Stimulated activated memory B cell treated with anti-CD40 and anti-IgM and Interleukin-4, amounts not matched to agents 10 μg/mL and 1 μg/mL and 100 μg/mL, for 72 hours (primary cell): ENCODE measurements around the gene STRBP.

Experiments
- ATAC-seq: fragments of 150-1000 bp; cut with Tn5 transposase; 2 replicates; pipeline ENCODE4 v1.10.0; 2021
- H3K27ac Mint-ChIP-seq: one replicate; pipeline ENCODE4 v1.8.0; 2022; ENCODE audit warnings: mild to moderate bottlenecking, mixed read lengths
- H3K27me3 Mint-ChIP-seq: one replicate; pipeline ENCODE4 v1.8.0; 2022; ENCODE audit warnings: mixed read lengths
- H3K36me3 Mint-ChIP-seq: one replicate; pipeline ENCODE4 v1.8.0; 2022; ENCODE audit warnings: mixed read lengths
- H3K4me1 Mint-ChIP-seq: one replicate; pipeline ENCODE4 v1.8.0; 2022; ENCODE audit warnings: mixed read lengths
- H3K4me3 Mint-ChIP-seq: one replicate; pipeline ENCODE4 v1.8.0; 2022; ENCODE audit warnings: mild to moderate bottlenecking, moderate library complexity, mixed read lengths
- H3K9me3 Mint-ChIP-seq: one replicate; pipeline ENCODE4 v1.8.0; 2022; ENCODE audit warnings: mixed read lengths

STRBP gene

GRCh38 chr9:123246534-123246933 is 21.9 kb downstream of the STRBP start:
- H3K4me1 Mint-ChIP-seq = peaks cover 61% of the 10 kb centered on the region
- H3K9me3 Mint-ChIP-seq = no peaks in the 10 kb centered on the region
- peaks cover 17% of the 10 kb centered on the region for H3K36me3 Mint-ChIP-seq
- no peak overlapping the region for H3K4me3 Mint-ChIP-seq
- no peak for ATAC-seq
- H3K27ac Mint-ChIP-seq = no peak overlapping the region
- H3K27me3 Mint-ChIP-seq = no peaks in the 10 kb centered on the region

GRCh38 chr9:123239726-123240125 is 28.7 kb downstream of the STRBP start:
- peaks cover 86% of the 10 kb centered on the region for H3K4me1 Mint-ChIP-seq
- H3K27ac Mint-ChIP-seq = peak overlapping the region; percentile 8
- peaks cover 26% of the 10 kb centered on the region for H3K36me3 Mint-ChIP-seq
- H3K9me3 Mint-ChIP-seq = no peaks in the 10 kb centered on the region
- no peaks in the 10 kb centered on the region for H3K27me3 Mint-ChIP-seq
- no peak for ATAC-seq
- H3K4me3 Mint-ChIP-seq = no peak overlapping the region

- H3K4me1 Mint-ChIP-seq = peaks cover 80% of the 10 kb centered on the region
- H3K4me3 Mint-ChIP-seq = no peak overlapping the region
- H3K9me3 Mint-ChIP-seq = no peaks in the 10 kb centered on the region
- H3K27ac Mint-ChIP-seq = peak overlapping the region; percentile 48
- H3K36me3 Mint-ChIP-seq = peaks cover 26% of the 10 kb centered on the region
- ATAC-seq = peak; percentile 56
- no peaks in the 10 kb centered on the region for H3K27me3 Mint-ChIP-seq
These were observed 30.0 kb downstream of the STRBP start for GRCh38 chr9:123238365-123238764.

DNA sequence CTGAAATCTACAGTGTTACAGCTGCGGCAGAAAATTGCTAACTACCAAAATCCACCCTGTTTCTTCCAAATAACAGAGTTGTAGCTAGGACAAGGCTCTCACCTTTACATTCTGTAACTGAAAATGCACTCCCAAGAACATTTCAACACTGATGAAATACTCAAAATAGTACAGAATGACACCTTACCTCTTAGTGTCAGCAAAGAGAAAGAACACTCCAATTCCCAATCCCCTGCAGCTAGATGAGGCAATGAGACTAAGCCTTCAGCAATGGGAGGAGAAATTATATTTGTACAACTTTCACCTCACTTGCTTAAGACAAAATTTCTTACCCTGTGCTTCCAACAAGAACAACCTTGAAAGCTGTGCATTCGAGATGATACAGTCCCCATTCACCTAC is 31.2 kb downstream of the STRBP start:
- H3K9me3 Mint-ChIP-seq = no peaks in the 10 kb centered on the region
- H3K4me3 Mint-ChIP-seq = no peak overlapping the region

GRCh38 chr9:123235448-123235847 is 32.9 kb downstream of the STRBP start:
- Mint-ChIP-seq H3K36me3 (peaks cover 32% of the 10 kb centered on the region), H3K27ac (peak overlapping the region; percentile 61), H3K4me3 (no peak overlapping the region), H3K4me1 (peaks cover 83% of the 10 kb centered on the region), H3K27me3 (no peaks in the 10 kb centered on the region), H3K9me3 (no peaks in the 10 kb centered on the region)
- ATAC-seq = no peak

More for the DNA sequence above, 31.2 kb downstream of the STRBP start:
- peaks cover 86% of the 10 kb centered on the region for H3K4me1 Mint-ChIP-seq
- peaks cover 31% of the 10 kb centered on the region for H3K36me3 Mint-ChIP-seq
- H3K27ac Mint-ChIP-seq = peak overlapping the region; percentile 48
- ATAC-seq = no peak
- no peaks in the 10 kb centered on the region for H3K27me3 Mint-ChIP-seq

DNA sequence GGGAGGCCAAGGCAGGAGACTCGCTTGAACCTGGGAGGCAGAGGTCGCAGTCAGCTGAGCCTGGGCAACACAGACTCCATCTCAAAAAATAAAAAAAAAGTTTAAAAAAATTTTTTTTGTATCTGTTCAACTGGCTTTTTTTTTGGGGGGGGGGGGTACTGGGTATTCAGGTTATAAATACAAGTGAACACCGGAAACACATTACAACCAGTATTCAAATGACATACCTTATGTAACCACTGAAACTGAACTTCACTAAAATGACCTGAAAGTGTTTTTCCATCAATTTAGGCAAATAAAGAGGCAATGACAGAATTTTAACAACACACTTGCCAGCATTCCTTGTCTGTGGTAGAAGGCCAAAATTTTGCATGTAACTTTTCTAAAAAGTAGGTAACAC is 33.5 kb downstream of the STRBP start:
- H3K27me3 Mint-ChIP-seq = no peaks in the 10 kb centered on the region
- no peak overlapping the region for H3K4me3 Mint-ChIP-seq
- no peaks in the 10 kb centered on the region for H3K9me3 Mint-ChIP-seq
- H3K36me3 Mint-ChIP-seq = peaks cover 32% of the 10 kb centered on the region
- peak overlapping the region; percentile 61 for H3K27ac Mint-ChIP-seq
- ATAC-seq = peak; percentile 63
- H3K4me1 Mint-ChIP-seq = peaks cover 77% of the 10 kb centered on the region

DNA sequence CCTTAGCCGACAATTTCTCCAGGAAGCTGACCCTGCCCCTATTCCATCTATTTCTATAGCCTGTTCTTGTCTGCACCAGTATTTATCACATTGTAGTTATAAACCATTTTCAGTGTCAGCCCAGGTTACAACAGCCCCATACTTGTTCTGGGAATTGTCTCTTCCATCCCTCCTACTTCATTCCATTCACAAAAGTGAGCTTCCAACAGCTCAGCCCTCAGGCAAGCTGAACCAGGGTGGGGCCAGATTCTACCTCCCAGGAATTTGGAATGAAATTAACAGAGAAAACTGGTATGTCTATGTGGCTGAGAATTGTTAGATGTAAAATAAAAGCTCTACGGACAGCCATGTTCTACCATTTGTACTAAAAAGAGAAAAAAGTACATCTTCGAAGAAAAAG is 36.1 kb downstream of the STRBP start:
- Mint-ChIP-seq H3K4me1 (peaks cover 53% of the 10 kb centered on the region), H3K27me3 (no peaks in the 10 kb centered on the region), H3K4me3 (no peak overlapping the region), H3K27ac (peak overlapping the region; percentile 61), H3K36me3 (peaks cover 25% of the 10 kb centered on the region), H3K9me3 (no peaks in the 10 kb centered on the region)
- ATAC-seq = no peak

DNA sequence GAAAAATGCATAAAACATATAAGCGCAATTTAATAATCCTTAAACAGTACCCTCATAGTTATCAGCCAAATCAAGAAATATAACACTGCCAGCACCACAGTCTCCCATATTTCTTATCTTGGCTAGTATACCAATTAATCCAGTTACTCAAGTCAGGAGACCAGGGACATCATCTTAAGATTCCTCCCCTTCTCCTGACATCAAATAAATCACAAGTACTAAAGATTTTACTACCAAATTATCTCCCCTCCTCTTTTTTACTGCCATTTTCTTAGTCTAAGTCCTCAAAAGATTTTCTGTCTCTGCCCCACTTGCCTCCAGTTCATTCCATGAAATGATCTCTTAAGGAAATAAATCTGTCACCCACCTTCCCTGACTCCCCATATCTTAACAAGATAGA is 37.0 kb downstream of the STRBP start:
- peak overlapping the region; percentile 61 for H3K27ac Mint-ChIP-seq
- H3K9me3 Mint-ChIP-seq = no peaks in the 10 kb centered on the region
- H3K4me3 Mint-ChIP-seq = no peak overlapping the region
- H3K27me3 Mint-ChIP-seq = no peaks in the 10 kb centered on the region
- H3K4me1 Mint-ChIP-seq = peaks cover 50% of the 10 kb centered on the region
- ATAC-seq = no peak
- peaks cover 20% of the 10 kb centered on the region for H3K36me3 Mint-ChIP-seq

DNA sequence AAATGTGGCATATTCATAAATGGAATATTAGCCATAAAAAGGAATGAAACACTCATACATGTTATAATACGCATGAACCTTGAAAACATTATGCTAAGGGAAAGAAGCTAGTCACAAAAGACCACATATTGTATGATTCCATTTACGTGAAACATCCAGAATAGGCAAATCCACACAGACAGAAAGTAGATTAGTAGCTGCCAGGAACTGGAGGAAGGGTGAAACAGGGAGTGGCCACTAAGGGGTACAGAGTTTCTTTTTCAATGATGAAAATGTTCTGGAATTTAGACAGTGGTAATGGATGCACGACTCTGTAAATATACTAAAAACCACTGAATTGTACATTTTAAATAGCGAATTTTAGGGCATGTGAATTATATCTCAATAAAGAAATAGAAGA is 39.4 kb downstream of the STRBP start:
- H3K27me3 Mint-ChIP-seq = no peaks in the 10 kb centered on the region
- H3K4me1 Mint-ChIP-seq = peaks cover 53% of the 10 kb centered on the region
- H3K36me3 Mint-ChIP-seq = peaks cover 30% of the 10 kb centered on the region
- ATAC-seq = no peak
- no peak overlapping the region for H3K27ac Mint-ChIP-seq
- no peak overlapping the region for H3K4me3 Mint-ChIP-seq
- no peaks in the 10 kb centered on the region for H3K9me3 Mint-ChIP-seq

- H3K27ac Mint-ChIP-seq = peak overlapping the region; percentile 78
- ATAC-seq = no peak
- no peaks in the 10 kb centered on the region for H3K9me3 Mint-ChIP-seq
- peaks cover 49% of the 10 kb centered on the region for H3K4me1 Mint-ChIP-seq
- no peaks in the 10 kb centered on the region for H3K27me3 Mint-ChIP-seq
- H3K4me3 Mint-ChIP-seq = no peak overlapping the region
- H3K36me3 Mint-ChIP-seq = peaks cover 22% of the 10 kb centered on the region
These were observed 42.4 kb downstream of the STRBP start for GRCh38 chr9:123225995-123226394.

DNA sequence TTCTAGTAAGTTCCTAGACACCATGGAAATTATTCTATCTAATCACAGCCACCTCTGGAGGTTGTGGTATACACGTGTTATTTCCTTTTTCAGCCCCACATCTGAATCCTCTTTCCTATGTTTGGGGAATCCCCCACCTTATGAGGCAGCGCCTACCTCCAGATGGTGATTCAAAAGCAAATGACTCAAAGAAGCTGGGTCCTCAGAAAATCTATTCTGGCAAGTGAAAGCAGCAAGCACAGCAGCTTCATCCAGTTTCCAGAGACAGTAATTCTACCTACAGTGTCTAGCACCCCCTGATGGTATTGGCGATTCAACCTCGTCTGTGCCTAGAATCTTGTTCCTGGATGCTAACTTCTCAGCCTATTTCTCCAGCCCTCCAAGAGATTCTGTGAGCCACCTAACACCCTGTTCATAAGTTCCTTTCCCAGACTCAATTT is 43.0 kb downstream of the STRBP start:
- H3K36me3 Mint-ChIP-seq = peaks cover 22% of the 10 kb centered on the region
- H3K4me1 Mint-ChIP-seq = peaks cover 52% of the 10 kb centered on the region

GRCh38 chr9:123220127-123220526 is 48.3 kb downstream of the STRBP start:
- Mint-ChIP-seq H3K27me3 (no peaks in the 10 kb centered on the region), H3K36me3 (peaks cover 33% of the 10 kb centered on the region), H3K4me3 (no peak overlapping the region), H3K9me3 (no peaks in the 10 kb centered on the region), H3K4me1 (peaks cover 79% of the 10 kb centered on the region), H3K27ac (no peak overlapping the region)
- ATAC-seq = no peak

More for the DNA sequence above, 43.0 kb downstream of the STRBP start:
- ATAC-seq = peak; percentile 97
- H3K27me3 Mint-ChIP-seq = no peaks in the 10 kb centered on the region
- H3K27ac Mint-ChIP-seq = peak overlapping the region; percentile 78
- H3K4me3 Mint-ChIP-seq = no peak overlapping the region
- H3K9me3 Mint-ChIP-seq = no peaks in the 10 kb centered on the region

GRCh38 chr9:123218831-123219230 is 49.6 kb downstream of the STRBP start:
- Mint-ChIP-seq H3K4me1 (peaks cover 80% of the 10 kb centered on the region), H3K4me3 (no peak overlapping the region), H3K27ac (peak overlapping the region; percentile 10), H3K36me3 (peaks cover 22% of the 10 kb centered on the region), H3K27me3 (no peaks in the 10 kb centered on the region), H3K9me3 (no peaks in the 10 kb centered on the region)
- ATAC-seq = no peak

- H3K9me3 Mint-ChIP-seq = no peaks in the 10 kb centered on the region
- H3K36me3 Mint-ChIP-seq = peaks cover 29% of the 10 kb centered on the region
- ATAC-seq = no peak
- H3K27me3 Mint-ChIP-seq = no peaks in the 10 kb centered on the region
- peak overlapping the region; percentile 57 for H3K27ac Mint-ChIP-seq
- H3K4me1 Mint-ChIP-seq = peaks cover 77% of the 10 kb centered on the region
- H3K4me3 Mint-ChIP-seq = no peak overlapping the region
These were observed 51.2 kb downstream of the STRBP start for GRCh38 chr9:123217128-123217654.

- peaks cover 77% of the 10 kb centered on the region for H3K4me1 Mint-ChIP-seq
- H3K27ac Mint-ChIP-seq = peak overlapping the region; percentile 57
- H3K4me3 Mint-ChIP-seq = no peak overlapping the region
- H3K36me3 Mint-ChIP-seq = peaks cover 28% of the 10 kb centered on the region
- H3K9me3 Mint-ChIP-seq = no peaks in the 10 kb centered on the region
- no peaks in the 10 kb centered on the region for H3K27me3 Mint-ChIP-seq
- ATAC-seq = no peak
These were observed 52.1 kb downstream of the STRBP start for GRCh38 chr9:123216251-123216797.

DNA sequence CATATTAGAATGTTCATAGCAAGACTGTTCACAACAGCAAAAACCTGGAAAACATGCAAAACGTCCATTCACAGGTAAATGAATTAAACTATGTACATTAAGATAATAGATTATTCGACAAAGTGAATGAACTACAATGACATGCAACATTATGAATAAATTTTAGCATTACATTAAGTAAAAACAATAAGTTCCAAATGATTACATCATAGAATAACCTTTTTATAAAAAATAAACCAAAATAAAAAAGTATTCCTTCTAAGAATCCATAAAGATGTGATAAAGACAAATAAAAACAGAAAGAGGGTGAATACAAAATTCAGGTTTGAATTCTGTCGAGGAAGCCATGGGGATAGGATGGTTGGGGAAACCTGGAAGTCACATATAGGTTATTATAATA is 57.3 kb downstream of the STRBP start:
- Mint-ChIP-seq H3K9me3 (no peaks in the 10 kb centered on the region), H3K4me3 (no peak overlapping the region), H3K27ac (no peak overlapping the region), H3K36me3 (peaks cover 26% of the 10 kb centered on the region), H3K27me3 (no peaks in the 10 kb centered on the region), H3K4me1 (peaks cover 61% of the 10 kb centered on the region)
- no peak for ATAC-seq
